HG03045 (cell line): ENCODE measurements around the gene C19orf25.
"Not testable (repeated sequence)": the region's sequence is repeated elsewhere in the genome, so short reads cannot be mapped to it uniquely, and the experiment has no call there.

Experiments used
- ATAC-seq: cut with Tn5 transposase; IDR thresholded peaks from one replicate; pipeline ENCODE4 v1.9.1; 2021; ENCODE audit warnings: mild to moderate bottlenecking, moderate library complexity; ENCODE audit not compliant: unreplicated experiment

The C19orf25 gene

DNA sequence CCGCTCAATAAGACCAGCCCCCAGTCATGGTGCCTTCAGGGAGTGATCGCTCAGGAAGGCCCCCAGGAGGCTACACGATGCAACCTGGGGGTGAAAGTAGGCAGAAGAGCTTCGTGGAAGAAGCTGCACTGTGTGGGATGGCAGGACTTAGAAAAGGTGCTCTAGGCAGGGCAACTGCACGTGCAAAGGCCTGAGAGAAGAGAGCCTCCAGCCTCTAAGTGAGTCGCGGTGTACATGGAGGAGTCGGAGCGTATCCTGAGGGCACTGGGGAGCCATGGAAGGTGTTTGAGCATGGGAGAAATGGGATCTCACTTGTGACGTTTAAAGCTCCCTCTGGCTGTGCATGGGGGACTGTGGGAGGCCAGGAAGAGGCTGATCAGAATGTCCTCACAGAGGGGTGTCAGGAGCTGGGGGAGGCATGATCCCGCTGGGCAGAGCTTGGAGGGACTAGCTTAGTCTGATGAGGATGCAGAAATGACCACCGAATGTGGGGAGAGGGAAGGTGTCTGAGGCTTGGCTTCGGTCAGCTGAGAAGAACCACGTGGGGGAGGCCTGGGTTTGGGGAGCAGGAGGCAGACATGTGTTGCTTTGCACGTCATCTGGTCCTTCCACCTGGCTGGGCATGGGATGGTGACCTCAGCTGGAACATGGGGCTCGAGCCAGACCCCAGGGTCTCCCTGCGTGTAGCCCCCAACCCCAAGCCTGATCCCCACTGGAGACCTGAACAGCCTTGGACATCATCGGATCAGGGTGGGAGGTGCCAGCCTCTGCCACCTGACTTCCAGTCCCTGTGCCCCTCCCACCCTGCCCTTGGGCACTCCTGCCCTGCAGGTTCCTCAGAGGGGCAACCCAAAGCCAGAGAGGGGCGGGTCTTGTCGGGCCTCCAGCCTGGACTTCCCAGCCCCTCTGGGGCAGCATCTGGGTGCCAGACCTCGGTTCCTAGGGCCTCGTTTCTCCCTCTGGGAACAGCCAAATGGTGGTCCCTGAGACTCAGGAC is 28.0 kb downstream of the C19orf25 start:
- ATAC-seq: no peak

DNA sequence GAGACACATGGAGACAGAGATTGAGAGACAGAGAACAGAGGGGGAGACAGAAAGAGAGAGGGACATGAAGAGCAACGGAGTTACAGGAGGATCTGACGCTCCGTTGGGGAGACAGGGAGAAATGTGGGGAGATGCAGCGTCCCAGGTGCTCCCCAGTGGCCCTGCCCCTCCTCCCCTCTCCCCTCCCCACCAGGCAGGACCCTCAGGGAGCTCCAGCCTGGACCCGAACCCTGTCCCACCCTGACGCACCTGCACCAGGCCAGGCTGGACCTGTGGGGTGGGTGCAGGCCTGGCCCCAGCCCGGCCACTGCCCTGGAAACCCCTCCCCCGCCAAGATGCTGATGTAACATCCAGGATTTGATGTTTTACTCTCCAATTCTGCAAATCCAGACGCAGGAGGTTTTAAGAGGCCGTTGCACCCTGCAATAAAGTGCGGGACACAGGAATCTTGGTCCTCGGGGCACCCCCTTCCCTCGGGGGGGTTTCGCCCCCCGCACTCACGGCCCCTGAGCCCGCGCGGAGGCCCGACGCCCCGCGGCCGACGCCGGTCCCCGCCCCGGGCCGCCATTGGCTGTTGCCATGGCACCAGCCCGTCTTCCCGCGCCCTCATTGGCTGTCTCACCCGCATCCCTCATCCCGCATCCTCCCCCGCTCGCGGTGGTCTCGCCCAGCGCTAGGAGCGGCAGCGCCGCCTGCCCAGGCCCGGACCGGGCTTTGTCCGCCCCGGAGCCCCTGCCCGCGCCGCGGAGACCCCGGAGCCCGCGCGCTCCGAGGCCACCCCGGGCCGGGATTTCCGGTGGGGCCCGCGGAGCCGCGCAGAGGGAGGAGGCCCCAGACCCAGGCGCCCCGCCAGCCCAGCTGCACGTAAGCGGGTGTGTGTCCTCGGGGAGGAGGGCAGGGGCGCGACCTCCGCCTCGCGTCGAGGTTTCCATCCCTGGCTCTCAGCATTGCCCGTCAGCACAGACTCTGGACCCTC is 29.3 kb downstream of the C19orf25 start, which contains the start of gene APC2:
Gene APC2 (plus strand): TSS at position 655 of the 976 bp plus-strand sequence. CDS start 2,881 bp downstream, outside the sequence.
- ATAC-seq: no peak

DNA sequence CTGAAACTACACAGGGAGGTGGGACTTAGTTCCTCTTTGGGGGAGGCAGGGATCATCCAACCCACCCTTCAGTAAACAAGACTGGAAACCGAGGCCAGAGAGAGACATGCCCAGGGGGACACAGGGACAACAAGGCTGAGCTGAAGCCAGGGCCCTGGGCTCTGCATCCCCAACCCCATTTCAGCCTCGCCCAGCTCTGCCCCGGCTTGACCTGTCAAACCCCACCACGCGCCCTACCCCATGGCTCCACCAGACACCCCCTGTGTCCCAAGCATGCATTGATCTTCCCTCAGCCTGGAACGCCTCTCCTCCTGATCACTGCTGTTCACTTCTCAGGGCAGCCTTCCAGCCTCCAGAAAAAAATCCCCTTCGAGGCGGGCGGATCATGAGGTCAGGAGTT is 31.1 kb downstream of the C19orf25 start:
- no peak for ATAC-seq

DNA sequence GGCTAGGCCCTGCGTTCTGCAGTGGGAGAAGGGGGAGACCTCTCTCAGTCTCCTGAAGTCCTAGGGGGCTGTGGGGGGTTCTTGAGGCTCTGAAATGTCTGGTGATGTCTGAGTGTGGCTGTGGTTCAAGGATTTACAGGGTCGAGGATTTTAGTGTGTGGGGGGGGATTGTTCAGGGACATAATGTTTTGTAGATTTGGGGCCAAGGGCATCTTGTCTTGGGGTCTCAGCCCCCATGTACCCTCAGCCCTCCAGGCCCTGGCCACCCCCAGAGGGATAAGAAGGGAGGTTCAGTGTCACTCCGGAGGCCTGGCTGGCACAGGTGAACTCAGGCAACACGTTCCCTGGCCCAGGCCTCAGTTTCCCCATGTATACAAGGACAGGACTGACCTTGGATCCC is 31.5 kb downstream of the C19orf25 start:
- ATAC-seq: no peak

DNA sequence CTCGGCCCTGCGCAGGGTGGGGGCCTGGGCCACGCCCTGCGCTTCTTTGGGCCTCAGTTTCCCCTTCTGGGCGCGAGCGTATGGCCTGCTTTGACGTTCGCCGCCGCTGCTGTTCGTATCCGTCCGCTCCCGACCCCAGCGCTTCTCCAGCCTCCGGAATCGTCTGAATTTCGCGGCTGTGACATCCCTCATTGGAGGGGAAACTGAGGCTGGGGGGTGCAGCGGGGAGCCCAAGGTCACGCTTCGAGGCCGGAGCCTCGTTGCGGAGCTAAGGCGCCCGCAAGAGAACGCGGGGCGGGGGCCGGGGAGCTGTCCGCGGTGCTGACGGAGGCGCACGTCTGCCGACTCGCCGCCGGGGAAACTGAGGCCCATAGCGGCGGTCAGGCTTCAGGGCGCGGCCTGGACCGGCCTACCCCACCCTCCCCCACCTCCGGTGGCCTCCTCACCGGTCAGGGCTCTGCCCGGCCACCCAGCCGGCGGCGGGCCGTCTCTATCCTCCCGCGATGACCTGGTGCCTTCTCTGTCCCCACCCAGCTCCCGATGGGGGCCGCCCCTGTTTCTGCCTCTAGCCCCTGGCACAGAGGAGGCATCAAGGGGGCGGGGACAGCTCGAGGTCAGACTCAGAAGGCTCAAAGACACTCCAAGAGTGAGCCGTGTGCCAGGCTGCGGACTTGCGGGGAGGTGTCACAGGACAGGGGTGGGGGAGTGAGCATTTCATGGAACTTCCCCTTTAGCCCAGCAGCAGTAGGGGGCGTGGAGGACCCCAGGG is 32.1 kb downstream of the C19orf25 start:
- no peak for ATAC-seq

DNA sequence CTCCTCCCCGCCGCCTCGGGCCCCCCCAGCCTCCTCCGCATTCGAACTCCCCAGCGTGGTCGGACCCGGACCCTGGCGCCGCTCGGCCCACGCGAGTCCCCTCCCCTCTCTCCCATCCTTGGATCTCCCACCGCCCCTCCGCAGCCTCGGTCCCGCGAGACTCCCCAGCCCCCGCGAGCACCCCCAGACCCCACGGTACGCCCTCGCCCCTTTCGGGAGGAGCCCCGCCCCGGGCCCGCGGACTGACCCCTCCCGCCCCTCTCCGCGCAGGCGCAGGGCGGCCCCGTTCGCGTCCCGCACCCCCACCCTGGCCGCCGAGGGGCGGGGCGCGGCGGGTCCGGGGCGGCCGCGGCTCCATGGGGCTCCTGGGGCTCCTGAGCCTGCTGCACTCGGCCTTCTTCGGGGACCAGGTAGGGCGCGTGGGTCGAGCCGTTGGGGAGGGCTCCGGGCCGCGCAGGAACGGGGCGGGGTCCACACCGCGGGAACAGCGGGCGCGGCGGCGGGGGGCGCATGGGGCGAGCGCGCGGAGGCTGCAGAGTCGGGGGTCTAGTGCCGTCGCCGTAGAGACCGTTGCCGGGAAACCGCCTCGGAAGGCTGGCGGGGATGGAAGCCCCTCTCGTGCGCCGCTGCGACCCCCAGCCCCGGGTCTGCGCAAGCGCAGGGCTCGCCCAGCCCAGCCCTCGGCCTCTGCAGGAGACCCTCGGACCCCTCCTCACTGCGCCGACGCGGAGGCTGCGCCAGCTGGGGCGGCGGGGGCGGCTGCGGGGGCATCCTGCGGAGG is 32.9 kb downstream of the C19orf25 start:
- ATAC-seq: no peak

DNA sequence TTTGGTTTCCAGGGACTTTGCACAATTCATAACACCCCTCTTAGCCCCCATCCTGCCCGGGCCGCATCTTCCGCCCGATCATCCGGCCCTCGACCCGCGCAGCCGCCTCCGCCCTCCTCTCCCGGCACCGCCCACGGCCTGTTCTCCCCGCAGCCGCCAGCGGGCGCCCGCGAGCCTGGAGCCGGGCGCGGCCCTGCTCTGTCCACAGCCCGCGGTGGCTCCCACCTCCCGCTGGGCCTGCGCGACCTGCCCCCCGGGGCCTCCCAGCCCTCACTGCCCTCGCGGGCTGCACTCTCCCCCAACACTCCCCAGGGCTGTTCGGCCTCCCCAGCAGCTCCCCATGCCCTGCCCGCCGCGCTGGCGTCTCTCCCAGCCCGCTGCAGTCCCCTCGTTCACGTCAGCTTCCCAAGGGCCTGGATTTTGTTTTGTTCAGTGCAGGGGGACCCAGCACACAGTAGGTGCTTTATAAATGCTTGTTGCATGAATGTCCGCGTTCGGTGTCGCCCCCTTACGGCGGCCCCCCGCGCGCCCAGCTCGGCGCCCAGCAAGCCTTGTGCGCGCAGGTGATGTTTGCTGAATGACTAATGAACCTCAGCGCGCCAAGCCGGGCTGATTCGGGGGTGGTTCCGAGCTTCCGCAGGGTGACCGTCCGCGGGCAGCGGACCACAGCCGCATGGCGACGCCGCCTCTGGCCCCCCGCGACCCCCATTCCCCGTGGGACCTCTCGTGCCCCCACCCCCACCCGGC is 33.7 kb downstream of the C19orf25 start:
- ATAC-seq: no peak

DNA sequence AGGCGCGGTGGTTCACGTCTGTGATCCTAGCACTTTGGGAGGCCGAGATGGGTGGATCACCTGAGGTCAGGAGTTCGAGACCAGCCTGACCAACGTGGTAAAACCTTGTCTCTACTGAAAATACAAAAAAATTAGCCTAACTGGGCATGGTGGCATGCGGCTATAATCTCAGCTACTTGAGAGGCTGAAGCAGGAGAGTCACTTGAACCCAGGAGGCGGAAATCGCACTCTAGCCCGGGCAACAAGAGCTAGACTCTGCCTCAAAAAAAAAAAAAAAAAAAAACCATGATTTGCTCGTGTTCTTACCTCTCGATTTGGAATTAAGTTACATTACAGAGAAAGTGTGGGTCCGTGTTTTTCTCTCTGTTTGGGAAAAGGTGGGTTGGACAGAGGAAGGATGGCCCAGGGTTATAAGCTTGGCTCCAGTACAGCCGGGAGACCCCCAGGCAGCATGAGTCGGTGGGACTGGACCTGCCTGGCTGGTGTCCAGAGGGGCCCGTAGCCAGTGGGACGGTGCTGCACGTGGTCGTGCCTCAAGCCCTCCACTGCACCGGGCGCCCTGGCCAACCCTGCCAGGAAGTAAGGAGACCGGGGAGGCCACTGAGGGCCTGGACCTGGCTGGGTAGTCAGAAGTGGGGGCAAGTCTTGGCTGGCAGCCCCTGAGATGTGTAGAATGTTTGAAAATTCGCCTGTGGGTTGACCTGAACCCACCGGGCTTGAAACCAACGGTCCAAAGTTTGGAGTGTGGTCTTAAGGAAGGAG is 37.2 kb downstream of the C19orf25 start:
- no peak for ATAC-seq

DNA sequence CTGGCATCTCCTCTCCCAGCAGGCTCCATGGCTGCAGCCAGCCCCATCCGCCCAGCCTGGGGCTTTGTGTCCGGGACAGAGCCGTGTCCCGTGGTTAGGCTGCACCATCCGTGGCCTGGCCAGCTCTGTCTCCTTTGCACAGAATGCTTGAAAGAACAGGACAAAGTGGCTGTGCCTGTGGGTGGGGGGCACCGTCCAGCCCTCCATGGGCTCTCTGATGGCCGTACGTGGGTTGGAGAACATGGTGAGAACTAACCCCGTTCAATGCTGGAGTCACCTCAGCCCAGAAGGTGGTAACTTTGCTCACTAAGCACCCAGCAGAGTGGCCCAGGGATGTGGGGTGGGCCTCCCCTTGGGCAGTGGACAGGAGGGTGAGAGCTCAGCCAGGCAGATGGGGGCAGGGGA is 38.0 kb downstream of the C19orf25 start:
- no peak for ATAC-seq

DNA sequence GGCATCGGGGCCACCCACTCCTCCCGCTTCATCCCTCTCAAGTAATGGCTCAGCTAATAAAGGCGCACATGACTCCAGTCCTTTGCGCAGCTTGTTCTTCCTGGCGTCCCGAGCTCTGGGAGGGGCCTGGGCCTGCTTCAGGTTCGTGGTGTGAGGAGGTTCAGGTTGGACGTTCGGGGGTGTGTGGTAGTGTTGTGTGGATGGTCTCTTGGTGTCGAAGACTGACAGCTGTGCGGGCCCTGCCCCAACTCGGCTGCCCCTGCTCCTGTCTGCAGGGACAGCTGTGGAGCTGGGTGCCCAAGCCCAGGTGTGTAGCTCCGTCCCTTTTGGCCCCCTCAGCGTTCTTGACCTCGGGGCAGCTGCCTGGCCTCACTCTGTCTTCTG is 38.6 kb downstream of the C19orf25 start:
- no peak for ATAC-seq

DNA sequence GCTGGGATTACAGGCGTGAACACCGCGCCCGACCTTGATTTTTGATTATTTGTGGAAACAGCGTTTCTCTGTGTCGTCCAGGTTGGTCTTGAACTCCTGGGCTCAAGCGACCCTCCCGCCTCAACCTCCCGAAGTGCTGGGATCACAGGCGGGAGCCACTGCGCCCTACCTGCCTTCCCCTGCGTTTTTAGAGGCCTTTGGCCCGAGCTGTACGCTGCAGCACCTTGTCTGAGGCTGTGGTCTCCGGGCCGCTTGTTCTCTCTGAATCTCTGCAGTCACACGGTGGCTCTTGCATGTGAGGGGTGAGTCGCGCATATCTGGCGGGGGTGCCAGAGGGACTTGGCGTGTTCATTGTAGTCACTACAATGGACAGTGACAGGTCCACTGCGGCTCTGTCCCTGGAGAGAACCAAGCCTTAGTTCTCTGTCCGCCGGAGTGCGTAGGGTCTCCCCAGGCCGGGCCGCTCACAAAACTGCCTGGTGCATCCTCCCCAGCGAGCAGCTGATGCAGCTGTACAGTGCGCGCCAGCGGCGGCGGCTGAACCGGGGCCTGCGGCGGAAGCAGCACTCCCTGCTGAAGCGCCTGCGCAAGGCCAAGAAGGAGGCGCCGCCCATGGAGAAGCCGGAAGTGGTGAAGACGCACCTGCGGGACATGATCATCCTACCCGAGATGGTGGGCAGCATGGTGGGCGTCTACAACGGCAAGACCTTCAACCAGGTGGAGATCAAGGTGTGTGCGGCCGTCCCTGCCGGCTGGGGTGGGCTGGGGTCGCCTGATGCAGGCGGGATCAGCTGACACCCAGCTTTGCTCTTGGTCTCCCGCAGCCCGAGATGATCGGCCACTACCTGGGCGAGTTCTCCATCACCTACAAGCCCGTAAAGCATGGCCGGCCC is 39.2 kb downstream of the C19orf25 start:
- ATAC-seq: not testable (repeated sequence)

DNA sequence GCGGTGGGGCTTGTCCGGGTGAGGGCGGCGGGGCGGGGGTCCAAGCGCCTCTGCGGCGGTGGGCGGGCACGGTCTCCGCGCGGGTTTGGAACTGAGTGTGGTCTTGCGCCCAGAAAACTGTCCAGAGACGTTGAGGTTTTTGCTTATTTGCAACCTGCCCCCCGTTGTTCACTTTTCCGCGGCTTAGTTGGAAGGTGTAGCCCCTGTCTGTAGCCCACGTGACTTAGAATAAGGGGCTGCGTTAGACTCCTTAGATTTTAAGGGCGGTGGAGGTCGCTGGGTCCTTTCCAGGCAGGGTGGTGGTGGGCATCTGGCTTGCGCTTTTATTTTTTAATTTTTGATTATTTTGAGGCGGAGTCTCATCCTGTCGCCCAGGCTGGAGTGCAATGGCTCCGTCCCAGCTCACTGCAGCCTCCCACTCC is 40.1 kb downstream of the C19orf25 start:
- no peak for ATAC-seq

DNA sequence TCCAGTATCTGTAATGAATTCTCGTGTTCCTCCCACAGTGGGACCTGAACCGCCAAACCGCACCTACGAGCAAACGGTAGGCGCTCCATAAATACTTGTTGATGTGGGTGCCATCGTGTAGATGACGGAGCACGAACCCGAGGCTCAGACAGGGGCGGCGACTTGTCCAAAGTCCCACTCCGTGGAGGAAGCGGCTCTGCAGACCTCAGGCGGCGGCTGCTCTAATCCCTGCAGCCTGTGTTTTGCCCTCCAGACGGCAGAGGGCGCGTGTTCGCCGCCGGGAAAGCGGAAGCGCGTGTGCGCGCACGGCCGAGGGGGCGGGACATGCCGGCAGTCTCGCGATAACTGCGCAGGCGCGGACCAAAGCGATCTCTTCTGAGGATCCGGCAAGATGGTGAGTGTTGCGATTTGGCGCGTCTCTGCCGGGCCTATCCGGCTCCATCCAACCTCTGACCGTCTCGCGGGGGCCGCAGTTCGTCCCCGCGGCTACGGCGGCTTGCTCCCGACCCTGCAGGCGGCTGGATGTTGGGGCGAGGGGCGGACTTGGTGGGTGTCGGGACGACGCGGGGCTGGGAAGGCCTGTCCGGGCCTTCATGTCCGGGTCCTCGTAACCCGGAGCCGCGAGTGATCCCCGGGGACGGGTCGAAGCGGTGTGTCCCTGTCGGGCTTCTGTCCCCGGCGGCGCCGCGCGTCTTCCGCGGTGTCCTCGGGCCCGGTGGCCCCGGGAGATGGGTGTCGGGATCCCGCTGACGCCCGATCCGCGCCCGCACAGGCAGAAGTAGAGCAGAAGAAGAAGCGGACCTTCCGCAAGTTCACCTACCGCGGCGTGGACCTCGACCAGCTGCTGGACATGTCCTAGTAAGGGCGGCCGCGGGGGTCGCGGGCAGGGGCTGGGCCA is 40.7 kb downstream of the C19orf25 start, which contains the start of gene RPS15:
Gene RPS15 (plus strand): TSS at position 362 of the 898 bp plus-strand sequence. CDS start 30 bp downstream, at position 392.
- ATAC-seq: peak; percentile 67

DNA sequence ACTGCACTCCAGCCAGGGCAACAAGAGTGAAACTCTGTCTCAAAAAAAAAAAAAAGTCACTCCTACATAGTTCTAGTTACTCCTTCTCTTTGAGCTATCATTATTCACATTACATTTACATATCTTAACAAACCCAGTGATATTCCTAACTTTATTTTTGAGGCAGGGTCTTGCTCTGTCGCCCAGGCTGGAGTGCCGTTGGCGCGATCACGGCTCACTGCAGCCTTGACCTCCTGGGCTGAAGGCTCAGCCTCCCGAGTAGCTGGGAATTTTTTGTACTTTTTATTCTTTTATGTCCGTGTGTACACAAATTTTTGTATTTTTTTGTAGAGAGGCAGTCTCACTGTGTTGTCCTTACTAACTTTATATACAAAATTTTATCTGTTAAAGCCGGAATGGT is 41.4 kb downstream of the C19orf25 start:
- ATAC-seq: no peak

DNA sequence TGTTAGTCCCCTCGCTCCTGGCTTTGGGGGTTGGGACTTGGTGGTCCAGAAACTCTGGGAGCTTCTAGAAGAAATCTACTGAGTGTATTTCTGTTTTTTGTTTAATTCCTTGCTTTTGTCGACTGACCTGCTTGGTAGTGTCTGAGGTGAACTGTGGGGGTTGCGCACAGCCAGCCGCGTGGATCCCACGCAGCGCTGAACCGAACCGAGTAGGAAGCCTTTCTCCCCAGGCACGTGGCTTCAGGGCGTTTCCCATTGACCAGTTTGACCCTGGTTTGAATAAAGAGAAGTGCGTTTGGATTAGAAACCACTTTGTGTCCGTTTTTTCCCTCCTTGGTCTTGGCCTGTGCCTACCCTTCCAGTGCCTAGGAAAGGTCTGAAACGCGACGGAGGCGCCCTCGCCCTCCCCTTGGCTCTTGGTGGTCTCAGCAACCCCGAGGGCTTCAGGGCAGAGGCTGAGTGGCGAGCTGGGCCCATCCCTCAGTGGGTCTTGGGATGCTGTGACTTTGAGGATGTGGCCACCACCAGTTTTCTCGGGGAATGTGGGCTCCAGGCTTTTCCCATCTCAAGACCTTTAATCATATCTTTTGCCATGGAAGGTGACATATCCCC is 43.5 kb downstream of the C19orf25 start:
- no peak for ATAC-seq

DNA sequence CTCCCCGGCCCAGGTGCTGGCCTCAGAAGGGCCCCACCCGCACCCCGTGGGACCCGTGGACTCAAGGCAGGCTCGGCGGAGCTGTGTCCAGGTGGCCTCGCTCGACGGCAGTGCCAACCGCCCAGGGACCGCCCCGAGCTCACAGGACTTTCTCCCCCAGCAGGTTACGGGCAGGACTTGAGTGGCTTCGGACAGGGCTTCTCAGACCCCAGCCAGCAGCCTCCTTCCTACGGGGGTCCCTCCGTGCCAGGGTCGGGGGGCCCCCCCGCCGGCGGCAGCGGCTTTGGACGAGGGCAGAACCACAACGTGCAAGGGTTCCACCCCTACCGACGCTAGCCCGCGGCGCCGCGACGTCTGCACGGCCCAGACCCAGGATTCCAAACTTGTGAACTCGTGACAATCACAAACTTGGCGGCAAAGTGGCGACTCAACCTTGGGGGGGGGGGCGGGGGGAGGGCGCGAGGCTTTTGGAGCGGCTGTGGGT is 44.4 kb downstream of the C19orf25 start:
- no peak for ATAC-seq
